GM18909 (cell line): ENCODE data around the gene ELMO1.

ENCODE experiments used
- ATAC-seq: cut with Tn5 transposase; IDR thresholded peaks from one replicate; pipeline ENCODE4 v1.9.1; 2021; ENCODE audit warnings: mild to moderate bottlenecking; ENCODE audit not compliant: unreplicated experiment, poor library complexity

ELMO1 gene

DNA sequence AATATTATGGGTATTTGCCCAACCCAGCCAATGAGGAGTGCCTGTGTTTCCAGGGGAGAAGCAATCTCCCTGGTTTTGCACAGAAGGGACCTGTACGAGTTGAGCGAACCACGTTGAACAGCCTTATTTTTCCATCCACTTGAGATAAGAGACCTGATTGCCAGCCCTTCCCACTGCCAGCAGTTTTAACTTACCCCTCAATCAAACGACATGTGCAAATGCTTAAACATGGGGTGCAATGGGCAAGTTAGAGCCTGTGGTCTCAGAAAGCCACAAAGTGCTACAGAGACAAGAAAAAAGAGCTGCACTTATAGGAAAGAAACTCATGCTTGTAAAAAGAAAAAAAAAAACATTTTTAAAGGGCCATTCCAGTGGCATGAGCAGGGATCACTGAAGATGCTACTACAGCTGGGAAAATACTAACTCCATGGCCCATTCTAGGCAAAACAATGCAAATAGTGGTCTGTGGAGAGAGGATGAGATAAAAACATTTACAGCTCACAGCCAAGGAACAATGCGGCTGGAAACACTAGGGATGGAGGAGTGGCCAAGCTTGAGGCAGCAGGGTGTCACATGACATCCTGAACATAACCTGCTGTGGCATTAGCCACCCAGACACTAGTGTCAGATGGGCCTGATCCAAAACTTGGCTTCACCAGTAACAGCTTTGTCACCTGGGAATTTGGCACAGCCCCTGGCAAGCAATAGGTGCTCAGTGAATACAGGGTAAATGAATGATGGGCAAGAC lies 162.8 kb downstream of the ELMO1 start:
- no peak for ATAC-seq

DNA sequence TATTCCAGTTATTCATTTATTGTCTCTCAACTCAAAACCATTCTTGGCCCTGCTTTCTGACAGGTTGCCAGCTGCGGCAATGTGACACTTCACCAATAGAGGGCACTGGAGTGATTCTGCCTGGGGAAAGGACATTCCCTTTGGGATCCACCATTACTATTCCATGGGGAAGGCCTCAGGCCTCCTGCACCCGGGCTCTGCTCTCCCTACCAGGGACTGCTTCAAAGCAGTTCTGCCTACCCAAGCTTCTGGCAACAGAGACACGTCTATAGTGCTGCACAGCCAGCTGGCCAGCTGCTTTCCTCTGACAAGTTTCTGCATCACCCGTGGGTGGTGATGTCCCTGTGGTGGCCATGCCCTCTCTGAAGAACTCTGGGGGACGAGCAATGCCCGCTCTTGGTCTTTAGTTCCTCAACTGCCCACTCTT lies 163.8 kb downstream of the ELMO1 start:
- no peak for ATAC-seq

DNA sequence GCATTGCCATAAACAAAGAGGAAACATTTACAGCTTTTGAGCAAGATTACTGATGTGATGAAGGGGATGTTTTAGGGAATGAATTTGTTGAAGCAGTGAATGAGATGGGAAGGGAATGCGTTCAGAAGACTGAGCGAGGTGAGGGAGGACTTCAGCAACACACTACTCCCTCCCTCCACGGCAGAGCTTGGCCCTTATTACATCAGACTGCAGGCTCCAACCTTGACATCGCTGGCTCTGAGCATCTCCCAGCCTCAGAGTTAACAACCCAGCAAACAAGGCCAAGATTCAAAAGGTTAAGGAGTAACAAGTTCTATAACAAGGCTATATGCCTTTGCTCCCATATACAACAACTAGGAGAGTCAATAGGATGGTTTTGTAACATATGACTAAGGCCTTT lies 164.4 kb downstream of the ELMO1 start:
- no peak for ATAC-seq

DNA sequence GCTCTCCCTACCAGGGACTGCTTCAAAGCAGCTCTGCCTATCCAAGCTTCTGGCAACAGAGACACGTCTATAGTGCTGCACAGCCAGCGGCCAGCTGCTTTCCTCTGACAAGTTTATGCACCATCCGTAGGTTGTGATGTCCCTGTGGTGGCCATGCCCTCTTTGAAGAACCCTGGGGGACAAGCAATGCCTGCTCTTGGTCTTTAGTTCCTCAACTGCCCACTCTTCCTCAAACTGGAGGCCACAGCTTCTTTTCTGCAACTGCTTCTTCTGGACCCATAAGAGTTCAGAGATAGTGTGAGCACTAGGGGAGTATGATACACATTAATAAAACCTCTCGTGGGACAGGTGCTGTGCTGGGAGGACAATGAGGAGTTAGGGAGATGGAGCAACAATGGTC lies 164.9 kb downstream of the ELMO1 start:
- no peak for ATAC-seq

DNA sequence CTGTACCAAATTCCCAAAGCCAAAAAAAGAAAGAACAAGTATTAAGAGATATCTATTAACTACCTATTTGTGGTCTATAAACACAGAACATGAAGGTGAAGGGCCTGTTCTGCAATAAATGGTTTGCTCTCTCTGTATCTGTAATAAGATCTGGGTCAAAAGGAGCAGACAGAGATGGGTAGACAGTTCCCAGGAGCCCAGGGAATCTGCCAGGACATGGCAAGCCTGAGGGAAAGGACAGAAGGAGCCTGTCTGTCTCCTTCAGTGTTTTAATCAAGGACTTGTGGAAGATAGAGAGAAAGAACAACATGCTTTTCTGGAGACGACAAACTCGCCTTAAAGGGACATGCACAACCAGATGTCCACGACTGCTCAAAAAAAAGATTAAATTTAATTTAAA lies 165.7 kb downstream of the ELMO1 start:
- no peak for ATAC-seq

DNA sequence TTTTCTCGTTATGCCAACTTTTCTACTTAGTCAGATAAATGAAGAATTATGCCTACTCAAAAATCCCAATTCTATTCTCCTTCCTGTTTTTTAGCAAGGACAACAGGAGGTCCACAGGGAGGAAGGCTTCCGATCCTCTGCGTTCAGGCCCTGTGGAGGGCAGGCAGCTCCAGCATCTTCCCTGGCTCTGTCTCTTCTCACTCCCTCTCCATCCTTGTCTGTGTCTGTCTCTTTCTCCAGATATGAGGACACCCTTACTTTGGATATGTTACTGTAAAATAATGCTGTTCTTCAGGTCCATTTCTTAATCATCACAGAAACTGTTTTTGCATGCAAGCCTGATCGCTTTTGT lies 166.6 kb downstream of the ELMO1 start:
- no peak for ATAC-seq

DNA sequence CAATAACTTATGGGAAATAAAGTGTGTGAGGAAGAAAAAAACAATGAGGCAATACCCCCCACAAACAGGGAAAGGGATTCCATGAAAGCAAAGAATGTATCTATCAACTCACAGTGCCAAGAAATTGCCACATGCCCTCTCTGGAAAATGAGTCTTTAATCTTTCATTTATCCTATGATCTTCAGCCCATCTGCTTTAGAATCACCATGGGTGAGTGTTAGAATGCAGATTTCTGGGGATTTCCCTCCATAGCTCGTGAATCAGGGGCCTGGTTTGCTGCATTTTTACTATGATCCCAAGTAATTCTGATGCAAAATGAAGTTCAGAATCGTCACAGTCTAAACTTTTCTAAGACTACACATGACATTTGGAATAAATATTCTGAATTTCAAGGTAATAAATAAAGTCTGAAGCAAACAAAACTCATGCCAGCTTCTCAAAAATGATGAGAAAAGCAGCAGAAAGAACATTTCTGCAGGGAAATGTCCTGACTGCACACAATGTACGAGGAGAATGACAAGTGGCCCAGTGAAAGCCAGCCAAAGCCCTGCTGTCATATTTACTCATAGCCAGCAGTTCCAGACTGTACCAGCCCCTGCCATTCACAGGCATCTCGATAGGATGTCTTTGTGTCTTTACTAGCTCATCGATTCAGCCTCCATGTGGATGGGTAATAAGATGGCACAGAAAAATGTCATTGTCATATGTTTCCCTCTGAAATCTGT lies 167.1 kb downstream of the ELMO1 start:
- ATAC-seq = no peak

DNA sequence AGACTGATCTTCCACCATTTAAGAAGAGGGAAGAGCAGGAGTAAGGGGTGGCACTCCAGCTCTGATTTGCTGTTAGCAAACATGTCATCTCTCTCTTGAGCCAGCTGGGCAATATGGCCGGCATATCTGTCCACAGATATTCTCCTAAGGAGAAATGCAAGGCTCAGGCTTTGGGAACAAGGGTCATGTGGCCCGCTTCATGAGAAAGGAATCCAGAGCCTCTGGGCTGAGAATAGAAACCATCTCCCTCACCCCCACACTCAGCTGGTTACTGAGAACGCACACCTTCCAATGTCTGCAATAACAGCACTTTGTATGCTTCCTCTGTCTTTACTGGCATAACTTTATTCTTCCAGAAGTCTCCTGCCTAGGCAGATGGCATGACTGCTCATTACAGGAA lies 171.2 kb downstream of the ELMO1 start:
- no peak for ATAC-seq

DNA sequence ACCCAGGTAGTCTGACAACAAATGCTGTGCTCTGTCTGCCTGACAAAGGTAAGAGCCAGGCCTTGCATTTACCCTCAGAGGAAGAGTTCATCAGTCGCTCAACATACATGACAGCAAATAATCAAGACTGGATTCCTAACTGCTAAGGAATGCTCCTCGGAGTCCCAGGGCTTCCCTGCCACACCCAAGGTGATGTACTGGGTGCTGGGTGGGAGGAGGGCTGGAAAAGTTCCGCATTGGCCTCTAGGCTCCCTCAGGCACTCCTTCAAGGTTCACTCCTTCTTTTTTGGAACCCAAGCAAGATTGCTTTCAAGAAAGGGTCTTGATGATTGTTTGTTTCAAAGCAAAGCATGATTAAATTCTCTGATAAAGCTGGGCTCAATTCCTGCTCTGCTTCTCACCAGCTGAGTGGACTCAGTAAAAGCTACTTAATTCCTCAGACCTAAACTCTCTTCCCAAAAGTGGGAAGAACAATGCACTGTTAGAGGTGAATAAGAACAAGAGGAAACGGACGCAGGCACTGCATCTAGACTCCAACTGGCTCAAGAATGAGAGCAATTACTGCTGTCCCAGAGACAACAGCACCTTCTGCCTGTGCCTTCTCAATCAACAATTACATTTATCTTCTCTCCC lies 173.5 kb downstream of the ELMO1 start:
- no peak for ATAC-seq

DNA sequence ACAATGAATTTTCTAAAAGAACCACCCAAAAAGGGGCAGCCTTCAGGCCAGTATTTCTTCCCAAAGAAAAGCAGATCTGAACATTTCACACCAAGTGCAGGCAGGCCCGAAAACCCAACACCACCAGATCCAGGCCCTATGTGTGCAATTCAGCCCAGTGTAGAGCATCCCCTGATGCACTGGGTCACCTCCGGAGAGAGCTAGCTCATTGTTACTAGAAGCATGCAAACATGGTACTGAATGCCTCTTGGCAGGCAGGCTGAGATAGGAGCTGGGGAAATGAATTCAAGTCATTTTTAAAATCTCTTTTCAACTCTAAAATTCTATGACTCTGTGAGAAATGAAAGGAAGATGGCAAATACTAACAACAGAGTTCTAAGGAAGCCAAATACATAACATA lies 174.8 kb downstream of the ELMO1 start:
- no peak for ATAC-seq

DNA sequence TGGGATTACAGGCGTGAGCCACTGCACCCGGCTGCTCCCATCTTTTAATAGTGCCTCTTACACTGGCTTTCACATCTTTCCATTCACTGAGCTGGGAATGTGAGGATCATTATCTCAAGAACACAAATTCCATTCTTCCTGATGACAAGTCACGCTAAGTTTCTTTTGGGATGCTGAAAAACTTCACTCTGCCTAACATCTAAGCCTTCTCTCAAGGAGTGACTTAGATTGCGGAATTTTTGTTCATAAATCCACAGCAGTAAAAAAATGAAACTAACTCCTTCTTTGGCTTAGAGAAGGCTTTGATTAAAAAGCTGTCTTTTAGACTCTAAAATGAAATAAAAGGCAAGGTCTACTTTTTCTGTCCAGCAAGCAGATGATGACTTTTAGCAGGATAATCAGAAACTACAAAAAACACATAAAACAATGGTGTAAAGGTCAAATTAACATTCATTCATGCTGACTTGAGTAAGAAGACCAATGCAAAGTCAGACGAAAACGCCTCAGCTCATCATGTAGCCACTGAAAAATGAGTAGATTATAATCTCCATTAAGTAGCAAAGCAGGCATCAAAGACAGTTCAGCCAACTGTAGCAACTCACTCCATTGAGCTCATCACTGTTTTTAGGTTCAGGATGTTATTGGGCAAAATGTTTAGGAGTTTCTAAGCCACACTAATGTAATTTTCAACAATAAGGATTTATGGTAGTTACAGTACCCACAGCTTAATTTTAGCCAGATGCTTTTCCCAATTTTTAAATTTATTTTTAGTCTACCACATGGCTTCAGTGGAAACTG lies 178.8 kb downstream of the ELMO1 start:
- ATAC-seq = no peak

DNA sequence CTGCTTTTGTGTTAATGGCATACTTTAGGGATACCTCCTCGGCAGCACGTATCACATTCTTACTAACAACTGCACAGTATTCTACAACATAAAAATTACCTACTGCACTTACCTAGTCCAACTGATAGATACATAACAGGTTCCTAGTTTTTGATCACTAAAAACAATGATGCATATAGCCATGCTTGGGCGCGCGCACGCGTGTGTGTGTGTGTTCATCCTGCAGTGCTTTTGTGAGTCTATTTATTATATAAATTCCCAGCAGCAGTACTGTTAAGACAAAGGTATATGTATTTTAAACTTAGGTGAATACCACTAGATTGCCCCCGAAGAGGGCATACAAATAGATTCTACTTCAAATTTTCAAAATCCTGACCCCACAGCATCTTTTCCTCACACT lies 181.4 kb downstream of the ELMO1 start:
- ATAC-seq = no peak

DNA sequence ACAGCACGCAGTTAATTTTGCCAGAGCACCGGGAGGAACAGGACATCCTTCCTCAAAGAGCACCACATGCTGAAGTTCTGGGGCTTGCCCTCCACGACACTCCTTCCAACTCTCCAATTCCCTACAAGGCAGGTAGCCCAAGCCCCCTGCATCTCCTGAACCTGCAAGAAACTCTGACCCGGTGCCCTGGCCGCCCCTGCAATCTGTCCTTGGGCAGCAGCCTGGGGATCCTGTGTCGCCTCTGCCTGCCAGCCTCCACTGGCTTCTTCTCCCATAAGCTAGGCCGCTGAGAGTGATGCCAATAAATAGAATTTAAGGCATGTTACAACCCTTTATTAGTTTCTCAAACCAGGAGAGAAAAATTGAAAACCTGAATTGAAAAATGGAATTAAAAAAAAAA lies 182.8 kb downstream of the ELMO1 start:
- no peak for ATAC-seq

DNA sequence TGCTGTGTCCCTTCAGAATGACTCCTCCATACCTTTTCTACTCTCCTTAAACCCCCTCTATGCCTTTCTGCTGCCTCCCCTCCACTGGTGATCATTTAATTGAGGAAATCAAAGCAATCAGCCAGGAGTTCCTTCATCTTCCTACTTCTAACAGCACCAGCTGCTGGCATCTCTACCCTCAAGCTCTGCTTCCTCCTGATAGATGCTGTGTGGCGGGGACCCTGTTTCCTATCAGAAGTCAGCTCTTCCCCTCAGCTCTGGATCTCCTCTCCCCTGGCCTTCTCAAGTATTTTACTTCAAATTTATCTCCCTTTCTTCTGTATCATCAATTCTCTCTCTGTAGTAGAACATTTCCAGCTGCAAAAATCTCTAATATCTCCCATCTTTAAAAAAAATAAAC lies 183.7 kb downstream of the ELMO1 start:
- no peak for ATAC-seq

DNA sequence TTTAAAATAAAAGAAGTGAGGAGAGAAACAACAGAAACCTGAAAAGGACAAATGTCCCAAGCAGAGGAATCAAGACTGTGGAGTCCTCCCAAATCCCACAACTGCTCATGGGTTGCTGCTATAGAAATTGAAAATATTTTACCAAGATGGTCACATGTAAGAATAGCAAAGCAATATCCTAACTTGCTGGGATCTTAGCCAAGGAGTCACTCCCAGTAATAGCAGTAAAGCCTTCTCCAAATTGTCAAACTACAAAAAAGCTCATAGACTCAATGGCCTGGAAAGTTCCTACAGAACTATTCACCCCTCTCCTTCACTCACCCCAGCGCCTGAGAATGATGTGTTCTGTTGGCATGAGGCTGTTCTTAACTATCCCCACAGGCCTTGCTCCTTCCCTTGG lies 186.5 kb downstream of the ELMO1 start:
- no peak for ATAC-seq

DNA sequence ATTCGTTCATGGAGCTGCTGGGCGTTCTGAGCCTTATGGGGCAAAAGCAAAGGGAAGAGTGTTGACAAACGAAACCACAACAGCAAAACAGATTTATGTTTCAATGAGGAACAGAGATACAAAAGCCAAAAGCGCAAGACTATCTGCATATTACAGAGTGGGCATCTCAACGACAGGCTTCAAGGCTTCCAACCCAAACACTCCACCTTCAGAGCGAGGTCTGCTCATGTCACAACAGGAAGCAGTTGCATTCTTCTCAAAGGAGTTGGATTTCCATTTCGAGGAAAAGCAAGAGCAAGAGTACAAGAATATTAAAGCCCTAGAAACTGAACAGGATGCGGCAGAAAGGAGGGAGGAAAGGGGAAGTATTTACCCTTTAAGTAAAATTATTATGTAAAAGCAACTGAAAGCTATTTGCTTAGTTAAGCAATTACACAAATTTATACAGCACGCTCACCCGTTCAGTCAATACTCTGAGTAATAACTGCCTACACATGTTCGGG lies 189.3 kb downstream of the ELMO1 start:
- no peak for ATAC-seq

DNA sequence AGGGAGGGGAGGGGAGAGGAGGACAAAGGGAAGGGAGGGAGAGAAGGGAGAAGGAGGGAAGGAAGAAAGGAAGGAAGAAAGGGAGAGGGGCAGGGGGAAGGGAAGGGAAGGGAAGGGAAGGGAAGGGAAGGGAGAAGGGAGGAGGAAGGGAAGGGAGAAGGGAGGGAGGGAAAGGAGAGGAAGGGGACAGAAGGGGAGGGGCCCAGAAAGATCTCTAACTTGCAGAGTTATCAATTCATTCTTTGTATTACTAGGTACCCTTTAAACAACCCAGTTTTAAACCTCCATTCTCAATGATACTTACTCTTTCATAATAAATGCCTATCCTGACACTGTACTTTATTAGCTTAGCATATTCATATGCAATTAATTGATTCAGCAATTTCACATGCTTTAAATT lies 192.0 kb downstream of the ELMO1 start:
- no peak for ATAC-seq

DNA sequence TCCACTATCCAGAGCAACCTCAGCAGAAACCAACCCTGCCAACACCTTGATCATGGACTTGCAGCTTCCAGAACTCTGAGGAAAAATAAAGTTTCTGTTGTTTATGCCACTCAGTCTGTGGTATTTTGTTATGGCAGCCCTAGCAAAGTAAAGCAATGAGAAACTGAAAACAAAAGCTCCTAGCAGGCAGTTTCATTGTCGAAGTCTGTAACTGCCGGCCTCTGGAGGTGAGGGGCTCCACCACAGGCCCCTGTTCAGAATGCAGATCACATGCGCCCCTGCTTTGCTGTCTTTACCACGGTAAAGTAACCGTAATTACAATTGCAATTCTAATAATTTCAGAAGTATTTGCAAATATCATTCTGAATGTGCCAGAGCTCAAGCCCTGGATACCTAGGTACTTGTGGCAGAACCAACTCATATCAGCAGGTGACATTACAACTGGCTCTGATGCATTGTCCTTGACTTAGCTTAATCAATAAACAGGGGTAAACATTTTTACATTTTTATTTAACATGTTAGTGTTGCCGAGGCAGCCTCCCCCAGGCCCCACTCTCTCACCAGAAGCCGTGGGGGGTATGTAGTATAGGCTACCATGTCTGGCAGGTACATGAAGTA lies 193.2 kb downstream of the ELMO1 start:
- no peak for ATAC-seq

DNA sequence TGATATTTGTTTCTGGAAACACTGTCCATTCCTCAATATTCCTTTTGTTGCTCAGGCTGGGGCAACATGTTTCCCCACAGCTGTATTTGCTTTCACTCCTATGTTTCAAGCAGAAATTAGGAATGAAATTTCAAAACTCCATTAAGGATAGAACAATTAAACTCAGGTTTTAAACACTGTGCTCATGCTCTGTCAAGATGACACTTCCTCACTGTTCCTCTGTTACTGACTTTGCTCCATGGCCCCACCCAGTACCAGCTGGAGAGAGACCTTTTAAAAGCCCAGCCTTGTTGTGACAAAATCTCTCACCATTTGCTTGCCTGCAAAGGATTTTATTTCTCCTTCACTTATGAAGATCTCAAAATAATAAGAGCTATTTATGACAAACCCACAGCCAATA lies 197.4 kb downstream of the ELMO1 start:
- no peak for ATAC-seq

DNA sequence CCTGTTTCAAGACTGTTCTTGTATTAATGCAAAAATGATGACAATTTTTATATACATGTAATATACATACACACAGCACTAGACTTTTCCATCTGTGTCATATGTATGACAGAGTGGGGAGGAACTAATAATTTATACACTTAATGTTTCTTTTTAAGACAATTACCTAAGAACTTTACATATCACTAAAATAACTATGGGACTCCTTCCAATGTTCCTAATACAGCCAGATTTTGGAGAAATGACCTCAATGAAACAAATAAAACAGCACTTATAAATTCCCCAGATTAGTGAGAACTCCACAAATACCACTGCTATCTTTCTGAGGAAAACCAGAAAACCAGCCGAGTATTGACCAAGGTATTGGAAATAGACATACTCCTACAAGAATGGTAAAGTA lies 199.4 kb downstream of the ELMO1 start:
- ATAC-seq = no peak
